LNCAP (cell line): ENCODE data around the gene RNF187.

Experiments used
- TF ChIP-seq, protein P1 (sequence below): fragments of 450-650 bp; IDR thresholded peaks from 2 replicates; pipeline ENCODE4 v1.5.1; 2017; ENCODE audit warnings: mild to moderate bottlenecking

Gene RNF187

DNA sequence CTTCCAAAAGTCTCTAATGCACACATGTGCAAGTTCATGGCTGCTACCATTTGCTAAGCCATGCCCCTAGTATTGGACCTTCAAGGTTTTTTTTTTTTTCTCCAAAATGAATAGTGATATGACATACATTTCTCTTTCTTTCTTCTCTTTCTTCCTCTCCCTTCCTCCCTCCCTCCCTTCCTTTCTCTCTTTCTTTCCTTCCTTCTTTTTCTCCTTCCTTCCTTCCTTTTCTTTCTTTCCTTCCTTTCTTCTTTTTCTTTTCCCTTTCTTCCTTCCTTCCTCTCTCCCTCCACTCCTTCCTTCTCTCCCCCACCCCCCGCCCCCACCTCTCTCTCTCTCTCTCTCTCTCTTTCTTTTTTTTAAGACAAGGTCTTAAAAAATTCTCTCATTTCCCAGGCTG, 3.4 kb upstream of the RNF187 start:
- TF ChIP-seq, protein P1, sequence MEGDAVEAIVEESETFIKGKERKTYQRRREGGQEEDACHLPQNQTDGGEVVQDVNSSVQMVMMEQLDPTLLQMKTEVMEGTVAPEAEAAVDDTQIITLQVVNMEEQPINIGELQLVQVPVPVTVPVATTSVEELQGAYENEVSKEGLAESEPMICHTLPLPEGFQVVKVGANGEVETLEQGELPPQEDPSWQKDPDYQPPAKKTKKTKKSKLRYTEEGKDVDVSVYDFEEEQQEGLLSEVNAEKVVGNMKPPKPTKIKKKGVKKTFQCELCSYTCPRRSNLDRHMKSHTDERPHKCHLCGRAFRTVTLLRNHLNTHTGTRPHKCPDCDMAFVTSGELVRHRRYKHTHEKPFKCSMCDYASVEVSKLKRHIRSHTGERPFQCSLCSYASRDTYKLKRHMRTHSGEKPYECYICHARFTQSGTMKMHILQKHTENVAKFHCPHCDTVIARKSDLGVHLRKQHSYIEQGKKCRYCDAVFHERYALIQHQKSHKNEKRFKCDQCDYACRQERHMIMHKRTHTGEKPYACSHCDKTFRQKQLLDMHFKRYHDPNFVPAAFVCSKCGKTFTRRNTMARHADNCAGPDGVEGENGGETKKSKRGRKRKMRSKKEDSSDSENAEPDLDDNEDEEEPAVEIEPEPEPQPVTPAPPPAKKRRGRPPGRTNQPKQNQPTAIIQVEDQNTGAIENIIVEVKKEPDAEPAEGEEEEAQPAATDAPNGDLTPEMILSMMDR = no peak

DNA sequence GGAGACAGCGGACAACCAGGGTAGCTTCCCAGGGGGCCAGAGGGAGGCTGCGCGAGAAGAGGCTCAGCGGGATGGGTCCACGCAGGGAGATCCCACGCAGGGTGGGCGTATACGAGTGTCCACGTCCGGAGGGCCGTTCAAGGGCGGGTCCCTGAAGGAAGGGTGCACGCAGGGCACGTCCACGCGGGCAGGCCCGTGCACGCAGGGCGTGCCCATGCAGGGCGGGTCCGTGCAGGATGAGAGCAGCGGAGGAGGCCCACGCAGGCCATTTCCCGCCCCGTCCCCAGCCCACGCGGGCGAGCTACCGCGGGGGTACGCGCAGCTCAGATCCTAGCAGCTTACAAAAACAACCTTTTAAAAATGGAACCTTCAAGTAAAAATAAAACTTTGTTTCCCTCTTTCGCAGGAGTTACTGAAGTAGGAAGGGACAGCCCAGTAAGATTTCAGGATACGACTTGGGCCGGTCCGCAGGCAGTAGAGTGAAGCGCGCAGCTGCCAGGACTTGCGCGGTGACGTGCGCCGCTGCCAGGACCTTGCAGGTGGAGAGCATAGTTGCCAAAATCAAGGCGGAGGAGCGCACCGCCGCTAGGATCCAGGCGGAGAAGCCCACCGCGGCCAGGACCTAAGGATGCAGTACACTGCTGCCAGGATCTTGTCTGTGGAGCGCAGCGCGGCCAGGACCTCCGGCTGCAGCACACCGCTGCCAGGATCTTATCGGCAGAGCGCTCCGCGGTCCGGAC, 416 bp upstream of the RNF187 start:
- TF ChIP-seq, protein P1 = no peak

DNA sequence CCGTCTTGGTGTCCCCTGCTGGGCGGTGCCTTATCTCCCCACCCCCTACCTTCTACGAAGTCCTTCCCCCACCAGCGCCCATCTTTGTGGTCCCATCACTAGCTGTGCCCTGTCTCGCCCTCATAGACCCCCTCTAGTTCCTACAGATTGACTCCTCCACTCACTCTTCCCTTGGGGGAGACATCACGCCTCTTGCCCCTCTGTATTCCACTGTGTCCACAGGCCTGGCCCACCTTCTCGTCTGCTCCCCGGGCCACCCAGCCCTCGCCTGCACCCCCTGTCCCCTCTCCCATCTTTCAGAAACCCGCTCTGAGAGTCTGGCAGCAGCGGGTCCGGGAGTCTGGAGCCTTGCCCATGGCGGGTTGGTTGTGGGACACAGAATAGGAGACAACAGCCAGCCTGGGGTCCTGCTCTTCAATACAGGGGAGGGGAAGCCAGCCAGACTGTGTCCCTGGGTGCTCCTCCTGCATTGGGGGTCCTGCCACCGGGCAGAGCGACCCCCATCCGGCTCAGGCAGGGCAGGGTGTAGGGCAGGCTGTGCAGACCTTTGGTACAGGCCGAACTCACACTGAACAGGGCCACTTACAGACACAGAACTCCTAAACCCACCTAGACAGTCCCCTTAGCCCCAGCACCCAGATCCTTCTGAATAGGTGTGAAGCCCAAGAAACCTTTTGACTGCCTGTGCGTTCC, 1.1 kb downstream of the RNF187 start:
- TF ChIP-seq, protein P1 = no peak

DNA sequence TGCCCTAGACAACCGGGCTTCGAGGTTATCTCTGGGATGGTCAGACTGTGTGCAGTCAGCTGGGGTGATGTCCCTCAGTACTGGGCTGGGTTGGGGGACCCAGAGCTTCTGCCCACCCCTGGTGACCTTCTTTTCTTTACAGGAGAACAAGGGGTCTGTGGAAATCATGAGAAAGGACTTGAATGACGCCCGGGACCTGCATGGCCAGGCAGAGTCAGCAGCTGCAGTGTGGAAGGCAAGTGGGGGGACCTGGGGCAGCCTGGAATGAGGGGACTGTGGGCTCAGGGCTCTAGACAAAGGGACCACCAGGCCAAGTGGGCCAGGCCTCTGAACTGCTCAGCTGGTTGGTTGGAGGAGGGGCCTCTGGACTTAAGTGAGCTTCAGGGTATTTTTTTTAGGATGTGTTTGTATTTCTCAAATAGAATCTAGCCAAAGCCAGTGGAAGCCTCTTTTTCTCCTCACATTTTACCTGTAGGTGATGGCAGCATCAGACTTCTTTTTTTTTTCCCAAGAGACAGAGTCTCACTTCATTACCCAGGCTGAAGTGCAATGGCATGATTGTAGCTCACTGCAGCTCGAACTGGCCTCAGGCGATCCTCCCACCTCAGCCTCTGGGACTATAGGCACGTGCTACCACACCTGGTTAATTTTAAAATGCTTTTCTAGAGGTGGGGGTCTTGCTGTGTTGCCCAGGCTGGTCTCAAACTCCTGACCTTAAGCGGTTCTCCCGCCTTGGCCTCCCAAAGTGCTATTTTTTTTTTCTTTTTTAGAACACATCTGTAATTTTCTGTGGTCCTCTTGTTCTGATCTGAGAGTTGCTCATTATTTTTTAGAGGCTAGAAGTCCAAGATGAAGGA, 1.9 kb downstream of the RNF187 start:
- TF ChIP-seq, protein P1 = no peak

DNA sequence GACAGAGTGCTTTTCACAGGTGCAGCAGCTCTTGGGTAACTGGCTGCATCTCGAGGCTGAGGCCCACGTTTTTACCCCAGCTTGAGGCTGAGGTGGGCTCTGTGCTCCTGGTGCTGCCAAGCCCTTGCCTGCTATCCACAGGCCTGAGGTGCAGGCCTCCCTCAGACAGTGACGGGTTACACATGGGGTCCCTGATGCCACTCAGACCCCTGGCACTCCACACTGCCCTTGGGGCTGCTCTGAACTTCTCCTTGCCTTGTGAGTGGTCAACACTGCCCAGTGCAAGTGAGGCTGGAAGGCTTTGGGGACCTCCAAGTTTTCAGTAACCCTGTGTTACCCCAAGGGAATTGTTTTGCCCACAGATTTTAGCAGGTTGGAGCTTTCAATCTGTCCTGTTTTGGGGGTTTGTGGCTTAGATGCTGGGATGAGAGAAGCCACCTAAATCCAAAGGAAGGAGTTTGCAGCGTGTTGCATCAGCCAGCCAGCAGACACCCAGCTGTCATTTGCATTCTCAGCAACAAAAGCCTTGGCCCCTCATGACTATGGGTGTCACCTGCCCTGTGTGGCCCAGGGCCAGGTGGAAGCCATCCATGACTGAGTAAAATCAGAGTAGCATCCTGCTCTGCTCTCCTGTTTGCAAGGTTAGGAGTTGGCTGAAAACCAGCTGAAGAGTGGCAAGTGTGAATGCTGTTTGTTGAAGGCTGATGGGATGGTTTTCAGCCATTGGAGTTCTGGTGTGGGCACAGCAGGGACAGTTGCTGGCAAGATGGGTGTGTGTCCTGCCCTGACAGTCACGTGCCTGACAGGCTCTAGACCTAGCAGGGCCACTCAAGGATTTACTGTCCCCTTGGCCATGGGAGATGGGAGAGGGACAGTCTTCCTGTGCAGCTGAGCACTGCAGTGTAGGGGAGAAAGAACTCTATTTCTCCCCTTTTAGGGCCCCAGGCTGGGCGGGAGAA, 3.2 kb downstream of the RNF187 start:
- TF ChIP-seq, protein P1 = no peak

DNA sequence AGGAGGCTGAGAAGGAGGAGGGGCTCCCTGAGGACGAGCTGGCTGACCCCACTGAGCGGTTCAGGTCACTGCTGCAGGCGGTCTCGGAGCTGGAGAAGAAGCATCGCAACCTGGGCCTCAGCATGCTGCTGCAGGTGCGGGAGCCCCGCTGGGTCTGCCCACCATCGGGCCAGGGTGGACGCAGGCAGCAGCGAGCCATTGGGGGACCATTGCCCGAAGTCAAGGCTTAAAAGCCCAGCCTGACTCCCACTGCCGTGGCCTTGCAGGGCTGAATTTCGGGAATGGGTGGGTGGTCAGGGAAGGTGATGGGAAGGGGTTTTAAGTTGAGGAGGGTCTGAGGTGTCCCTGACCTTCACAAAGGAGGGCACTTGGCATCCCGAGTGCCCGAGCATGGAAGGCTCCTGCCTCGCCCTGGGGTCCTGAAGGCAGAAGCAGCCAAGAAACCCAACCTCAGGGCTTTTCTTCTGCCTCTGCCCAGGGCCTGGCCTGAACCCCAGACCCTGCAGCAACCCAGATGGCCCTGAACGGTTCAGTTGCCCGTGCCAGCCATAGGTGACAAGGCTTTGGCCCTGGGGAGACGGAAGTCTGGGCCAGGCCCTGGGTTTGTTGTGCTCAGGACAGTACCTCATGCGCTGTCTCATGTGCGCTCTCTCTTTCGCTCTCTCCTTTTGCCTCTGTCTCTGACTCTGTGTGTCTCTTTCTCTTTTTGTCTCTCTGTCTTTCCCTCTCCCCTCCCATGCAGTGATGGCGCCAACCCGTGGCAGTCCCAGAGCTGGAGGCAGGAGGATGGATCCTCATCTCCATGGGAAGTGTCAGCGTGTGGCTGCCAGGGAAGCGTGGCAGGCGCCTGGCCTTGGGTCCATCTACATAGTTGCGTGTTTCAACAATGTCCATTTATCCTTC, 6.2 kb downstream of the RNF187 start:
- TF ChIP-seq, protein P1 = no peak
